Endothelial cell of umbilical vein (primary cell): ENCODE measurements around the gene PPHLN1. TPM values are rescaled to one million over a fixed set of nuclear protein-coding genes. Genes with fewer than 3 reads are reported as not detected.

Experiments
- BruUV-seq: library from RNA; stranded (reverse); fragments of 400-500 nt; replicated peaks from 2 replicates; lab custom pipeline; 2021; lab: Mats Ljungman, UMichigan
- CTCF ChIA-PET: fragments of 300-600, 350-600 bp; sonication (Branson Sonifier 250); formaldehyde crosslinking; loops from one replicate; lab custom pipeline; 2021; ENCODE audit warnings: antibody characterized with exemption, inconsistent platforms; lab: Charles Lee
- POLR2A ChIA-PET: fragments of 300-600, 350-600 bp; sonication (Branson Sonifier 250); formaldehyde crosslinking; loops from one replicate; lab custom pipeline; 2021; ENCODE audit warnings: antibody characterized with exemption, inconsistent platforms; lab: Charles Lee
- DNase-seq: peaks from one replicate; pipeline ENCODE4 v3.0.0-alpha.2; 2011; ENCODE audit warnings: low read depth, low spot score
- FAIRE-seq: peaks from 2 replicates; lab custom pipeline; 2011; peaks lifted over from hg19 to GRCh38; lab: Jason Lieb, UNC
- H2AFZ ChIP-seq: 2 replicates; pipeline ENCODE4 v1.6.0; 2012; ENCODE audit warnings: low read depth, low read length, control low read depth, inconsistent platforms
- H3K27ac ChIP-seq: 2 replicates; pipeline ENCODE4 v1.5.1; 2011; ENCODE audit warnings: low read depth, mild to moderate bottlenecking, control low read depth, low read length, moderate library complexity; ENCODE audit not compliant: insufficient read depth
- H3K27me3 ChIP-seq, 2 experiments: 2 replicates each; pipeline versions ENCODE4 v1.6.0 to v1.6.1; 2011; ENCODE audit warnings: low read length in 2 of 2, mixed read lengths in 1 of 2; ENCODE audit not compliant: control insufficient read depth in 2 of 2, insufficient read depth in 2 of 2
- H3K36me3 ChIP-seq, 2 experiments: 2 replicates in 1 of 2; 3 replicates in 1 of 2; pipeline ENCODE4 v1.5.1; 2011; ENCODE audit warnings: low read length in 2 of 2, mild to moderate bottlenecking in 1 of 2, moderate library complexity in 1 of 2; ENCODE audit not compliant: control insufficient read depth in 2 of 2, insufficient read depth in 2 of 2; ENCODE audit errors: extremely low read depth in 1 of 2
- H3K4me1 ChIP-seq: 3 replicates; pipeline ENCODE4 v1.5.1; 2011; ENCODE audit warnings: mild to moderate bottlenecking, low read length; ENCODE audit not compliant: control insufficient read depth, insufficient read depth; ENCODE audit errors: extremely low read depth
- H3K4me2 ChIP-seq: 2 replicates; pipeline ENCODE4 v1.6.1; 2011; ENCODE audit warnings: low read length, control low read depth, mixed read lengths; ENCODE audit not compliant: insufficient read depth
- H3K4me3 ChIP-seq, 3 experiments: fragments of 200-600 bp in 1 of 3; sonication (generic), shearing (Covaris generic) in 1 of 3; replicated peaks in 1 of 3; 2 replicates each; pipeline ENCODE4 v1.5.1; 2011 to 2016; ENCODE audit warnings: control low read depth in 3 of 3, low read length in 3 of 3, mild to moderate bottlenecking in 2 of 3, inconsistent platforms in 1 of 3, low read depth in 1 of 3, moderate library complexity in 1 of 3; ENCODE audit not compliant: insufficient read depth in 1 of 3
- H3K79me2 ChIP-seq: 2 replicates; pipeline ENCODE4 v1.6.0; 2012; ENCODE audit warnings: low read length, inconsistent platforms; ENCODE audit not compliant: control insufficient read depth, insufficient read depth
- H3K9ac ChIP-seq: replicated peaks from 2 replicates; pipeline ENCODE3; 2011; ENCODE audit warnings: low read length, control low read depth; ENCODE audit not compliant: insufficient read depth; ENCODE audit errors: extremely low read depth
- H3K9me1 ChIP-seq: replicated peaks from 3 replicates; pipeline ENCODE4 v1.6.0; 2011; ENCODE audit warnings: mild to moderate bottlenecking, low read length; ENCODE audit not compliant: control insufficient read depth, insufficient read depth; ENCODE audit errors: extremely low read depth
- H3K9me3 ChIP-seq: replicated peaks from 2 replicates; pipeline ENCODE4 v1.5.1; 2012; ENCODE audit warnings: low read length, inconsistent platforms; ENCODE audit not compliant: control insufficient read depth, insufficient read depth
- H4K20me1 ChIP-seq: replicated peaks from 2 replicates; pipeline ENCODE3; 2011; ENCODE audit warnings: mild to moderate bottlenecking, low read length; ENCODE audit not compliant: control insufficient read depth, insufficient read depth; ENCODE audit errors: extremely low read depth
- EZH2 ChIP-seq: IDR thresholded peaks from 2 replicates; pipeline ENCODE4 v1.6.1; 2012; ENCODE audit warnings: borderline replicate concordance, low read depth, mild to moderate bottlenecking, moderate library complexity, low read length, inconsistent platforms; ENCODE audit not compliant: severe bottlenecking
- FOS ChIP-seq: IDR thresholded peaks from 2 replicates; pipeline ENCODE4 v1.6.1; 2011; ENCODE audit warnings: mild to moderate bottlenecking, low read length, moderate library complexity, borderline replicate concordance; ENCODE audit not compliant: insufficient read depth
- GATA2 ChIP-seq: IDR thresholded peaks from 2 replicates; pipeline ENCODE4 v1.7.0; 2011; ENCODE audit warnings: low read depth, mild to moderate bottlenecking, moderate library complexity, mixed read lengths, low read length; ENCODE audit not compliant: insufficient read length, insufficient read depth
- JUN ChIP-seq: IDR thresholded peaks from 2 replicates; pipeline ENCODE4 v1.6.1; 2011; ENCODE audit warnings: borderline replicate concordance, low read depth; ENCODE audit not compliant: insufficient read length, insufficient read depth
- MYC ChIP-seq: IDR thresholded peaks from one replicate; pipeline ENCODE4 v1.6.1; 2011; ENCODE audit warnings: mild to moderate bottlenecking, low read depth, low read length
- POLR2A ChIP-seq: IDR thresholded peaks from 2 replicates; pipeline ENCODE4 v1.6.1; 2012; ENCODE audit warnings: low read depth, mild to moderate bottlenecking, control low read depth, low read length
- POLR2AphosphoS5 ChIP-seq: IDR thresholded peaks from 2 replicates; pipeline ENCODE4 v1.6.1; 2012; ENCODE audit warnings: low read depth, mild to moderate bottlenecking, control low read depth, low read length, moderate library complexity; ENCODE audit not compliant: insufficient read depth
- dilution Hi-C: fragments of 300-500 bp; cut with MboI; formaldehyde crosslinking; loops from one replicate; pipeline ENCODE4 v1.15.0; 2019; ENCODE audit warnings: low sequenced_read_pairs; ENCODE audit not compliant: extremely low pct_ligation_motif_present
- intact Hi-C: fragments of 100-400 bp; cut with micrococcal nuclease; formaldehyde crosslinking; loops from one replicate; pipeline ENCODE4 v1.10.0; 2022
- polyA plus RNA-seq, 4 experiments: library from polyadenylated mRNA; depleted of rRNA in 3 of 4; stranded (reverse) in 3 of 4; unstranded in 1 of 4; fragments of >200 nt; gene quantifications; 2 replicates each; pipeline versions ENCODE4 v1.2.1 to v1.2.3, GENCODE V29; 2011 to 2012; ENCODE audit warnings: missing spikeins in 1 of 4
- total RNA-seq: library from RNA; stranded (reverse); gene quantifications from 2 replicates; pipeline ENCODE4 v1.2.3, GENCODE V29; 2021
- TF ChIP-seq, protein P1 (sequence below), 2 donors: IDR thresholded peaks; 1 replicate in 1 of 2; 2 replicates in 1 of 2; pipeline ENCODE4 v1.5.1; 2011; ENCODE audit warnings: low read length in 2 of 2, mild to moderate bottlenecking in 2 of 2, moderate library complexity in 2 of 2, control low read depth in 1 of 2, inconsistent platforms in 1 of 2, low read depth in 1 of 2; ENCODE audit not compliant: insufficient read depth in 1 of 2; ENCODE audit errors: extremely low read depth in 1 of 2
- TF ChIP-seq, protein P2 (sequence below): IDR thresholded peaks from 2 replicates; pipeline ENCODE4 v1.6.1; 2011; ENCODE audit not compliant: insufficient read depth, insufficient read length

Gene PPHLN1
- total and polyA plus RNA-seq, 2 donors (not counting 3 experiments of a cell fraction or from before 2014, with no cell fraction given) = 23.4 to 62.2 TPM

DNA sequence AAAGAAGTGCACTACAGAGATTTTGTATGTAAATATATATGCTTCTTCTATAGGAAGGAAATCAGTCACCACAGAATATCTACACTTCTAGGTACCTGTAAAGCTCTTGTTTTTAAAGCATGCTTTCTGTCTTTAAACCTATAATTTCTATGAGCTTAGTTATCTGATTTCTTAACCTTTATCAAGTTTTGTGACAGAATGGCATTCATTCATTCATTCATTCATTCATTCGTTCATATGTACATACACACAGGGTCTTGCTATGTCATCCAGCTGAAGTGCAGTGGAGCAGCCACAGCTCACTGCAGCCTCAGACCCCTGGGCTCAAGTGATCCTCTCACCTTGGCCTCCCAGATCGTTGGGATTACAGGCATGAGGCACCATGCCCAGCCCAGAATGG, 16.1 kb downstream of the PPHLN1 start:
- Histone ChIP-seq H3K9ac (no peak overlapping the region), H3K9me3 (no peaks in the 10 kb centered on the region), H3K9me1 (no peaks in the 10 kb centered on the region), H4K20me1 (peaks cover 2% of the 10 kb centered on the region), H3K4me3 (no peak overlapping the region), H3K4me2 (no peak overlapping the region), H3K4me1 (peaks cover 4% of the 10 kb centered on the region), H3K79me2 (peaks cover 68% of the 10 kb centered on the region), H3K27me3 (no peaks in the 10 kb centered on the region), H3K27ac (no peak overlapping the region), H2AFZ (no peak overlapping the region), H3K36me3 (peaks cover 0 to 3% of the 10 kb centered on the region in 2 experiments)
- DNase-seq = no peak
- no peak for FAIRE-seq
- ChIA-PET POLR2A (no interaction called here), CTCF (interaction anchor here (1.3 to 1.4 kb wide), 2 partner anchors 9 to 10 kb away, joined by 3 to 5 read pairs; no protein-coding TSS in a partner anchor)
- no peak for TF ChIP-seq JUN
- no peak for TF ChIP-seq POLR2AphosphoS5
- no peak for TF ChIP-seq MYC
- TF ChIP-seq GATA2 = no peak
- TF ChIP-seq, protein P1, sequence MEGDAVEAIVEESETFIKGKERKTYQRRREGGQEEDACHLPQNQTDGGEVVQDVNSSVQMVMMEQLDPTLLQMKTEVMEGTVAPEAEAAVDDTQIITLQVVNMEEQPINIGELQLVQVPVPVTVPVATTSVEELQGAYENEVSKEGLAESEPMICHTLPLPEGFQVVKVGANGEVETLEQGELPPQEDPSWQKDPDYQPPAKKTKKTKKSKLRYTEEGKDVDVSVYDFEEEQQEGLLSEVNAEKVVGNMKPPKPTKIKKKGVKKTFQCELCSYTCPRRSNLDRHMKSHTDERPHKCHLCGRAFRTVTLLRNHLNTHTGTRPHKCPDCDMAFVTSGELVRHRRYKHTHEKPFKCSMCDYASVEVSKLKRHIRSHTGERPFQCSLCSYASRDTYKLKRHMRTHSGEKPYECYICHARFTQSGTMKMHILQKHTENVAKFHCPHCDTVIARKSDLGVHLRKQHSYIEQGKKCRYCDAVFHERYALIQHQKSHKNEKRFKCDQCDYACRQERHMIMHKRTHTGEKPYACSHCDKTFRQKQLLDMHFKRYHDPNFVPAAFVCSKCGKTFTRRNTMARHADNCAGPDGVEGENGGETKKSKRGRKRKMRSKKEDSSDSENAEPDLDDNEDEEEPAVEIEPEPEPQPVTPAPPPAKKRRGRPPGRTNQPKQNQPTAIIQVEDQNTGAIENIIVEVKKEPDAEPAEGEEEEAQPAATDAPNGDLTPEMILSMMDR (IDR thresholded peaks at IDR 0.05; ENCODE audit: extremely low read depth in 1 of 2, insufficient read depth in 1 of 2, low read depth in 1 of 2, low read length in 2 of 2) = no peak
- TF ChIP-seq FOS = no peak
- TF ChIP-seq POLR2A = no peak
- TF ChIP-seq, protein P2, sequence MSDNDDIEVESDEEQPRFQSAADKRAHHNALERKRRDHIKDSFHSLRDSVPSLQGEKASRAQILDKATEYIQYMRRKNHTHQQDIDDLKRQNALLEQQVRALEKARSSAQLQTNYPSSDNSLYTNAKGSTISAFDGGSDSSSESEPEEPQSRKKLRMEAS = no peak
- TF ChIP-seq EZH2 = no peak
- BruUV-seq = no TSS peak
- intact Hi-C loops (no loop called here), dilution Hi-C loops (no loop called here)
